Measurements from ENCODE around the gene IPO5.
"Not testable (repeated sequence)": the region's sequence is repeated elsewhere in the genome, so short reads cannot be mapped to it uniquely, and the experiment has no call there.

IPO5 gene

DNA sequence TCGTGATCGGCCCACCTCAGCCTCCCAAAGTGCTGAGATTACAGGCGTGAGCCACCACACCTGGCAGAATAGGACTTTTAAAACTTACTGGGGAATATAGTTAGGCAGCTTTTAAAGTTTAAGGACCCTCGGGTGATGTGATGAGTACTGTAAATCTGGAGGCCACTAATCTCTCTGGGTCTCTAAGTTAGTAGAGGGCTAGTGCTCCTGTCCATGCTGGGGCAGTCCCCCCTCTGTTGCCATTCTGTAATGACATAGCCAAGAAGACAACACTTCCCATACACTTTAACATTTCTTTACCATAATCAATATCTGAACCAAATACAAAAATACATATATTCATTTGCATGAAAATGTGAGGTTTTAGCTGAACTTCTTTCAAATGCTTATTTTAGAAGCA lies 65.7 kb downstream of the IPO5 start:
- DNase-seq: no peak

DNA sequence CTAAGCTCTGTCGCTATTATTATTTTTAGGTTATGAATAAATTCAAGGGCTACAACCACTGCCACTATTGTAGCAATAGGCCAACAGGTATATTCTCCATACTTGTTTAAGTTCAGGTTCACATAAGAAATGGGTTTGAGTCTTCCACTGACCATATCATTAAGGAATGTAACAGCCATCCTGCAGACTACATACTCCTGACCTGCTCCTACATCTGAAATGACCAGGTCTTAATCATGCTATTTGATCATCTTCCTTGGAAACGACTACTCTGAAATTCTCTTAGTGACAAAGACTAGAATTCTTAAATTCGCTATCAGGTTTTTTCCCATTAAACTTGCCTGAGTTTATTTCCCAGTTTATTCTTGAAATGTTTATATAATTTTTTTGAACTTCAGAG lies 66.8 kb downstream of the IPO5 start:
- no peak for DNase-seq

DNA sequence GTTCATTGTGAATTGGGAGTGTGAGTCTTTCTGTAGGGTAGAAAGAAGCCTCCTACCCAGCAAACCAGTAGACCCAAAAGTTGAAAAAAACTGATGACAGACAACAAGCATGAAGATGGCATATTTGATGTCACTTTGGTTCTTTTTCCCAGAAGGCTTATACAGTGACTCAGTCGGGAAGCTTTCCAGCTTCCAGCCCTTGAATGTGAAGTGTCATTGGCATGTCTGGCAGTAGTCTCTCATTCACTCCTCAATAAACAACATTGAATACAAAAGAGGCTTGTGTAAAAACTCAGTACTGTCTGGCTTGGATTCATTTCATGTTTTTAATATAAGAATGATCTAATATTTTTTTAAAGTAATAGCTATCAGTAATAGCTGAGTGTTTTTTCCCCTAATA lies 68.7 kb downstream of the IPO5 start:
- DNase-seq: no peak

DNA sequence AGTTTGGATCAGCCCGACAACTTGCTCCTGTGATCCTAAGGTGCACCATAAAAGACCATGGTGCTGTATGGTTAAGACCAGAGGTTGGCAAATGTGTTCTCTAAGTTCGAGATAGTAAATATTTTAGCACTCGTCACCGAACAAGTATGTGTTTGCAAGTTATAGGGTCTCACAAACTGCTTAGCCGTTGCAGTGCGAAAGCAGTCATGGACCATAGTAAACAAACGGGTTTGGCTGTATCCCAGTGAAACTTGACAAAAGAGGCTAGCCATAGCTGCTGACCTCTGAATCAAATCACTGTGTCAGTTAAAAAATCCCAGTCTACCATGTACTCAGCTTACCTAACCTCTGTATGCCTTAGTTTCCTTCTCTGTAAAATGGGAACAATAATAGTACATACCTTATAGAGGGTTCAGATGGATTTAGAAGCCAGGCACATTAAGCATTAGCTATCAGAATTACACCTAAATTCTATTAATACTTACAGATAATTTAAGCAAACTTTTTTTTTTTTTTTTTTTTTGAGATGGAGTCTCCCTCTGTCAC lies 72.1 kb downstream of the IPO5 start:
- DNase-seq: no peak

DNA sequence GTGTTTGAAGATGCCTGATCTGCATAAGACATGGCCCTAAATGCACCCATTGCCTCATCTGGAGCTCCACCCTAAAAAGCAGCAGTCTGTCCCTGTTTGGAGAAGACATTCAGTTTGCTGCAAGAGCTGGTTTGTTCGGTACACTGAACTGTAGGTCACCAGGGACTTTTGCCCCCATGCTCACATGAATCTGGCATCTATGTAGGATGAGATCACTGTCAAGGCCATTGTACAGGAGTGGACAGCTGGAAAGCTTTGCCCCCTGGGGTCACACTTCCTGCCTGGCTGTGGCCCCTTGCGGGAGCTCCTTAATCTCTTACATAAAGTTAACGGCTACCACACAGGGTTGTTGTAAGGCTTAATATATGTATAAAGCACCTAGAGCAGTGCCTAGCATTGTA lies 73.0 kb downstream of the IPO5 start:
- DNase-seq: no peak

DNA sequence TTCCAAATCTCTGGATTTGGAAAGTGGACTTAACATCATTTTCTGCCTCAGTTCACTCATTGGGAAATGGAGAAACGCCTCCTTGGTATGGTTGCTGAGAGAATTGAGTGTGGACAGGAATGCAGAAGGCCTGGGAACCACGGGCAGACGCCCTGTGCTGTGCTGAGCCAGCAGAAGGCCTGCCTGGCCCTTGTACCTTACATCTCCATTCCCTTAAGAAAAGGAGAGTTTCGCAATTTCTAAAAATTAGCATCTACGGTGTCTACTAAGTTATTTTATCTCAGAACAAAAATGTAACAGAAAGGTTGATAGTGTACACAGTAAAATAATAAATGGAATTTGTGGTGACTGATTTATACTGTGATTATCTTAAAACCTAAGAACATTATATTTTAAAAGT lies 78.7 kb downstream of the IPO5 start:
- DNase-seq: no peak

DNA sequence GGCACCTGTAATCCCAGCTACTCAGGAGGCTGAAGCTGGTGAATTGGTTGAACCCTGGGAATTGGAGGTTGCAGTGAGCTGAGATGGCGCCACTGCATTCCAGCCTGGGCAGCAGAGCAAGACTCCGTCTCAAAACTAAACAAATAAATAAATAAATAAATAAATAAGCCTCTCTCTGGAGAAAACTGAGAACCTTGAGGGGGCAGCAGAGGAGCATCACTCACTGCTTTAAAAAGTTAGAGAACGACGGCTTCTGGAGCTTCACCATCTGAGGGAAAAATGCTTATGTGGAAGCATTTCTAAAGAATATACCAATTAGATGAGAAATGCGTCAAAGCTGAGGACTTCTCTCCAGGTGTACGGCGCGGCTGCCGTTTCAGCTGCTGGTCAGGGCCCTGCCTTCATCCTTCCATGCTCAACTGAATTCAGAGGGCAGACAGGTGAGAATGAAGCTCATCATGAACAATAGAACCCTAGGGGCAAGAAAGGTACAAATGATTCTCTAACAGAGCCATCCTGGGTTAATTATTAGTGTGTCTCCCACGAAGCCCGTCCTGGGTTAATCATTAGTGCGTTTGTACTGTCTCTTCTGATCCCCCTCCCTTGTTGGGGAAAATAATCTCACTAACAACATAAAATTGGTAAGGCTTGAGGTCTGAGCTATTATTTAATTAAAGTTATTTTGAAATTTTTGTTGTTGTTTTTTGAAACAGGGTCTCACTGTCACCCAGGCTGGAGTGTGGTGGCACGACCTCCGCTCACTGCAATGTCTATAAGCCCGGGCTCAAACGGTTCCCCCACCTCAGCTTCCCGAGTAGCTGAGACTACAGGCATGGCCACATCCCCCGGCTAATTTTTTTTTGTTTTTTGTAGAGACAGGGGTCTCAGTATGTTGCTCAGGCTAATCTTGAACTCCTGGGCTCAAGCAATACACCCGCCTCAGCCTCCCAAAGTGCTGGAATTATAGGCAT lies 80.1 kb downstream of the IPO5 start:
- no peak for DNase-seq

DNA sequence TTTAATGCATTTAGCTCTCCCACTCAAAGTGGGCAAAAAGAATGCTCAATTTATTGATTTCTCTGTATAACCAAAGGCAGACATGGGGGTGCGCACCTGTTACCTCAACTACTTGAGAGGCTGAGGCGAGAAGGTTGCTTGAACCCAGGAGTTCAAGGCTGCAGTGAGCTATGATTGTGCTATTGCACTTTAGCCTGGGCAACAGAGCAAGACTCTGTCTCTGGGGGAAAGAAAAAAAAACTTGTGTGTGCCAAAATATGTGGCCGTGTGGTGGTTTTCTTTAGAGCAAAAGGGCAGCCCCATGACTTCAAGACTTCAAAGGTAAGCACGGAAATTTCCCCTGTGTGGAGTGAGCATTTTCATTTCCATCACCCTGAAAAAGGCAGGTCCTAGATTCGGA lies 81.9 kb downstream of the IPO5 start:
- DNase-seq: no peak

DNA sequence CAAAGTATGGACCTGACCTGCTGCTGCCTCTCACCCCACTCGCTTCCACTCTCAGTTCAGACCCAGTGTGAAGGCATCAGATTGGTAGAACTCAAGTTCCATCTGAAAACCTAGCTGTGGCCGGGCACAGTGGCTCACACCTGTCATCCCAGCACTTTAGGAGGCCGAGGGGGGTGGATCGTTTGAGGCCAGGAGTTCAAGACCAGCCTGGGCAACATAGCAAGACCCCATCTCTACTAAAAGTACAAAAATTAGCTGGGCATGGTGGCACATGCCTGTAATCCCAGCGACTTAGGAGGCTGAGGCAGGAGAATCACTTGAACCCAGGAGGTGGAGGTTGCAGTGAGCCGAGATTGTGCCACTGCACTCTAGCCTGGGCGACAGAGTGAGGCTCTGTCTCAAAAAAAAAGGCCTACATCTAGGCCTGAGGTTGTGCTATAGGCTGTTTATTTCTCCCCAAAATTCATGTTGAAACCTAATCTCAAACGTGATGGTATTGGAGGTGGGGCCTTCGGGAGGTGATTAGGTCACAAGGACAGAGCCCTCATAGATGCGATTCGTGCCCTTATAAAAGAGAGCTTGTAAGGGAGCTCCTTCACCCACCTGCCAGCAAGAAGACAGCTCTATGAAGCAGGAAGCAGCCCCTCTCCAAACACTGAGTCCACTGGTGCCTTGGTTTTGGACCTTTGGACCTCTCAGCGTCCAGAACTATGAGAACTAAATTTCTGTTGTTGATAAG lies 83.3 kb downstream of the IPO5 start:
- DNase-seq: not testable (repeated sequence)

DNA sequence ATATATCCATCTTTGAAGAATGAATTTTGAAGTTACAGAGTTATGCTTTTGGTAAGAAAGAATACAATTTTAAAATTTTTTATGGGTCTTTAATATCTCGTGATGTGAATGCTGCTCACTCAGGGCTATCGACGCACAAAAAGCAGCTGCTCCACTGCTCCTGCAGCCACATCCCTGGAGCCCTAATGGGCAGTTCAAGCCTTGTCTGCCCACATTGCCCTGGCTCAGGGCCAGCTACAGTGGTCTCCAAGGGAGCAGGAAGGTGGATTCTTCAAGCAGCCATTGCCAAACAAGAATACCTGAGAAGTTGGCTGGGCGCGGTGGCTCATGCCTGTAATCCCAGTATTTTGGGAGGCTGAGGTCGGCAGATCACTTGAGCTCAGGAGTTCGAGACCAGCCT lies 85.8 kb downstream of the IPO5 start:
- no peak for DNase-seq

DNA sequence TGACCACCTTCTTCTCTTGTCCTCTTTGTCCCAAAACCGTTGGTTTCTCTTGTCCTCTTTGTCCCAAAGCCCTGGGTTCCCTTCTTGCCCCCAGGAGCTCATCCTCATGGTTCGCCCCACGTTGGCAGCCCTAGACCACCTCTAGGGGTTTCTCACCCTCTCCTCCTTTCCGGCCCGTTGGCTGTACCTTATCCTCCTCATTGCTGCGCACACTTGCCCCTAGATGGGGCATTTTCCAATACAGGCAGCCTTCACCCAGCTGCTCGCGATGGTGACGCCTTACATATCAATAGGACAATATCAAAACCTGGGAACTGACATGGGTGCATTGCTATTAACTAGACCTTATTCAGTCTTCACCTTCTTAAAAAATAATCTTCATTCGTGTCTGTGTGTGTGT lies 86.5 kb downstream of the IPO5 start:
- no peak for DNase-seq

DNA sequence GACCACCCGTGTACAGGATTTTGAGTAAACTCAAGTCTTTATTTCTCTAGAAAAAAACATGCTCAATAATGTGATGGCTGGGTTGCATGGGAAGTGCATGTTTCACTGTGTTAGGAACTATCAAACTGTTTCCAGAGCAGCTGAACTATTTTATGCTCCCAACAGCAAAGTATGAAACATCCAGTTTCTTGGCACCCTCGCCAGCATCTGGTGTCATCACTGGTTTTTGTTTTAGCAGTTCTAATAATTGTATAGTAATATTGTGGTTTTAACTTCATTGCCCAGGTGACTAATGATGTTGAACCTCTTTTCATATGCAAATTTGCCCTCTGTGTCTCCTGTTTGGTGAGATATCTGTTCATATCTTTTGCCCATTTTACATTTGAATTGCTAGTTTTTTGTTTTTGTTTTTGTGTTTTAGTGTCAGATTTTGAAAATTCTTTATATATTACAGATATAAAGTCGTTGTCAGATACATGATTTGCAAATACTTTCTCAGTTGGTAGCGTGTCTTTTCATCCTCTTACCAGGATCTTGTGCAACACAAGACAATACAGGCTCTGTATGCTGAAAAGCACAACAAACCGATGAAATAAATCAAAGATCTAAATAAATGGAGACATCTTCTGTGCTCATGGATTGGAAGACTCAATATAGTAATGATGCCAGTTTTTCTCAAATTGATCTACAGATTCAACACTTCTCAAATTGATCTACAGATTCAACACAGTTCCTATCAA lies 87.8 kb downstream of the IPO5 start:
- no peak for DNase-seq

DNA sequence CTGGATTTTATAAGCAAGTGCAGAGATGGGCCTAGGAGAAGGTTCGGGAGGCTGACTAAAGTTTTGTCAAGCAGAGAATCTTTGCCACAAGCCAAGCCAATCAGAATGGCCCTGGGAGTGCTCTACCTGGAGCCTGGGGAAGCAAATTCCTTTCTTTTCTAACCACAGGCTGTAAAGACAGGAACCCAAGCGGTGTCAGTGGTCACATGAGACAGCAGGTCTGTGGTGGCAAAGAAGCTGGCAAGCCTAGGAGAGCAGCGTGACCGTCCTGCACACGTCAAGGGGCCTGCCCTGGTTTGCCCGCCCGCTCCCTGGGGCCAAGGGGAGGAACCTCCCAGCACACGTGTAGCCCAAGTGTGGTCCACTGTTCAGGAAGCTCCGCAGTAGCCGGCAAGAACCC lies 90.8 kb downstream of the IPO5 start:
- DNase-seq: no peak

DNA sequence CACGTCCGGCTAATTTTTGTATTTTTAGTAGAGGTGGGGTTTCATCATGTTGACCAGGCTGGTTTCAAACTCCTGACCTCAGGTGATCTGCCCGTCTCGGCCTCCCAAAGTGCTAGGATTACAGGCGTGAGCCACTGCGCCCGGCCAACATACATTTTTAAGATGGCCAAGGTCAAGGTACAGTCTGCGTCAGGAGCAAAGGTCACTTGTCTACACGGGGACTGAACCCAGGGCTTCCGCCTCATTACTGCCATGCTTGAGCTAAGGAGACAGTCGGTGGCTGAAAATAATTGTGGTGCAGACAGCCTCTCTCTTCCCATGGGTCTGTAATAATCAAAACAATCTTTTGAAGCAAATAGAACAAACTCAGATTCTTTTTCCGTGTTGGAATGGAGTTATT lies 94.3 kb downstream of the IPO5 start:
- DNase-seq: not testable (repeated sequence)

DNA sequence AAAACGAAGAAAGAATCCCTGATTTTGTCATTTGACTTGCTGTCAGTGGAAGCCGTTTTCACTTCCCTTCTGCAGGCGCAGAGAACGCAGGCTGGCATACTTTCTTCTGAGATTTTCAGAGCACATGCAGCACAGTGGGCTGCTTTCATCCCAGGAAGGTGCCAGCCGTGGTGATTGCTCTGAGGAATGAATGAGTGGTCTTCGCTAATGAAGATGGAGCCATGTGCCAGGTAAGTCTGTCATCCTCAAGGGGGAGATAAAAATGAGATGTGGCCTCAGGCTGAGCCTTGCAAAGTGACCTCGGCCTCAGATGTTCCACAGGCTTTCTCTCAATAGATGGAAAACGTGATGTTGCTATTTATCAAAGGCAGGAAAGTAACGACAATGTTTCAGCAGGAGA lies 94.8 kb downstream of the IPO5 start:
- no peak for DNase-seq

DNA sequence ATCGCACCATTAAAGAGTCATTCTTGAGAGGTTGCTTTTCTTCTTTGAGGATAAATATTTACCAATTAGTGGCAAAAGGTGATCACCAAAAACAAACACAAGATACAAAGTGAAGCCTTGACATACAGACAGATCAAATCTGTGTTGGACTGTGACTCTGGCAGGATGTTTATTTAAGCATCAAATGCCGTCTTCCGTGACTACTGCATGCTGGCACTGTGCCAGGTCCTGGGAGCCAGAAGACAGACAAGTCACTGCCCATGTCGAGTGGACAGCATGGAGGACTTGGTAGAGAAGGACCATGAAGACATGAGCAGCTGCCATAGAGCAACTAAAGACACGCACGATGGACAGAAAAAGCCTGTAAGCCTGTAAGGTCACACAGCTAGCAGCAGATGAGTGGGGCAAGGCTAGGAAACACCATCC lies 96.6 kb downstream of the IPO5 start:
- DNase-seq: no peak

DNA sequence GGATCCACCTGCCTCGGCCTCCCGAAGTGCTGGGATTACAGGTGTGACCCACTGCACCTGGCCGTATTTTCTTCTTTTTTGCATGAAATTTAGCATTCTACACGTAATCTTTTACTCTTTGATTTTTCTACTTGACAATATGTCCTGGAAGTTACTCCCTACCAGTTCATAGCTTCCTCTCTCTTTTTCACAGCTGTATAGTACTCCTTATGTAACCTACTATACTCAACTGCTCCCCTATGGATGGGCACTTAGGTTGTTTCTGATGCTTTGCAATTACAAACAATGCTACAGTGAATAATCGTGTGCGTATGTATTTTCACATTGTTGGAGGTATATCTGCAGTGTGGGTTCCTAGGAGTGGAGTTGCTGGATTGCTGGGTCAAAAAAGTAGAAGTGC lies 98.9 kb downstream of the IPO5 start:
- no peak for DNase-seq

DNA sequence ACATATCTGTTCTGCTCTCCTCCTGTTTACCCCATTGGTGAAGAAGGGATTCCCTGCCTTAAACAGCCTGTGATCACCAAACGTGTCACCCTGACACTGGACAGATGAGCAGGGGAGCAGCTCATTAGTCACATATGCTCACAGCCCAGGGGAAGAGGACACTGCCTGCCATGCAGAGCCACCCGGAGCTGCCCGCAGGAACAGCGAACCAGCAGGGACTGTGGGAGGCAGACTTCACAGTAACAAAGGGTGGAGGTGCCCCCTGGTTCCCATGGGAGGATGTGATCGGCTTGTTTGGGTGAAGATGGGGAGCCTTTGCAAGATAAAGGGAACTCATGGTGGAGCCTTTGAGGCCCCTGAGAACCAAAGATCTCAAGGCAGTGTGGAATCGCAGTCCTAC lies 100.8 kb downstream of the IPO5 start:
- DNase-seq: no peak

DNA sequence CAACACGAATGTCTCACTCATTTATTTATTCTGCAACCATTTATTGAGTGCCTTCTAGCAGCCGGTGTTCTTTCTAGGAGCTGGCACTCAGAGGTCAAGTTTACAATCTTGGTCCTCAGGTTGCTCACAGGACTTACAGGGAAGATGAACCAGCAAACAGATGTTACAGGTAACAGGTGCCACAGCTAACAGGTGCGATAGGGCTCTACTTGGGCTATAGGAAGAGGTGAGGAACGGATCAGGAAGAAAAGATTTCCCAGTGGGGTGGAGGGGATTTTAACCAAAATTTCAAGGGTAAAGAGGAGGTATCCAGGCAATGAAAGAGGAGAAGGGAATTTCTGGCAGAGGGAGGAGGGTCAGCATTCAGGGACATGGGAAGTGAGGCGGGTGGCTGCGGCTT lies 102.1 kb downstream of the IPO5 start:
- no peak for DNase-seq

DNA sequence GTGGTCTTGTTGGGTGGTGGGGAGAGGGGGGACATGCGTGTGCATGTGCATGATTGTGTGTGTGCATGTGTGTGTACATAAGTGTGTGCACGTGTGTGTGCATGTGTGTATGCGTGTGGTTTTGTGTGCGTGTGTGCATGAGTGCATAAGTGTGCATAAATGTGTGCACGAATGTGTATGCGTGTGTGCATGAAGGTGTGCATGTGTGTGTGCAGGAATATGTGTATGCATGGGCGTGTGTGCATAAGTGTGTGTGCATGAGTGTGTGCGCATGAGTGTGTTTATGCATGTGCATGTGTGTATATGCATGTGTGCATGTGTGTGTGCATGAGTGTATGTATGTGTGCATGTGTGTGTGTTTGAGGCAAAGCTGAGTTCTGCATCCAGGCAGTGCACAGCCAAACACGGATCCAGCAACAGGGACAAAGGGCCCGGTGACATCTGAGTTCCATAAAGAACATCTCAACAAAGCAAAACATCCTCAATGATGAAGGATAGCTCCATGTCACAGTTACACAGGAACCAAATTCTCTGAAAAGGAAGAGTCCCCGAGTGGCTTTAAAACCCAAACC lies 103.5 kb downstream of the IPO5 start:
- no peak for DNase-seq

DNA sequence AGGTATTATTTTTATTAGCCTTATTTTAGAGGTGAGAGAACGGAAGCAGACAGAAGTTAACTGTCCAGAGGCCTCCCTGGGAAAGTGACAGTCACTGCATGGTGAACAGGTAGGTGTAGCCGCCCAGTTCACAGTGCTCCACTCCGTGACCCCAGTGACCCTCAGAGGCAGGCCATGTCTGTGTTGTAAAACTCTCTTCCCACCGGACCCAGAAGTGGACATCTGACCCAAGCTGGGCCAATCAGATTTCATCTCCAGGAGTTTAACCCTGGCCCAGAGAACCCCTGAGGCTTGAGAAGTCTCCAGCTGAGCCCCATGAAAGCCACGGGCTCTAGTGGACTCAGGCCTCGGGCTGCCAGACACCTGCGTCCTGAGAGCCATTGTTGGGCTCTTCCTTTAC lies 105.8 kb downstream of the IPO5 start:
- no peak for DNase-seq

DNA sequence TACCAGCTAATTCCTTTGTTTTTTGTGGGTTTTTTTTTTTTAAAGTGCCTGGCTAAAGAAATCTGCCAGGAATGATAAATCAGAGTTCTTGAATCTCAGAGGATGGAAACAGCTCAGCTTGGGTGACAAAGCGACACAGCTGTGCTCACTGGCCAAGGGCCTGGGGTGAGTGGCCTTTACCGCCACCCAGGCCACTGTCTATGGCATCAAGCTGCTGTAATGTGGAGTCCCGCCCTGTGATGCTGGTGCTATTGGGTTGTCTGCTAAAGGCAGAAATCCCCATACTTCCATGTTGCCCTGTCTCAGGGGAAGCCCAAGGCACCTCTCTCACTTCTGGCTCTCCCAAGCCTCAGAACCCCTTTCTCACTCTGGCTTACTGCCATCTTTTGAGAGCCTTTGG lies 106.8 kb downstream of the IPO5 start:
- no peak for DNase-seq

DNA sequence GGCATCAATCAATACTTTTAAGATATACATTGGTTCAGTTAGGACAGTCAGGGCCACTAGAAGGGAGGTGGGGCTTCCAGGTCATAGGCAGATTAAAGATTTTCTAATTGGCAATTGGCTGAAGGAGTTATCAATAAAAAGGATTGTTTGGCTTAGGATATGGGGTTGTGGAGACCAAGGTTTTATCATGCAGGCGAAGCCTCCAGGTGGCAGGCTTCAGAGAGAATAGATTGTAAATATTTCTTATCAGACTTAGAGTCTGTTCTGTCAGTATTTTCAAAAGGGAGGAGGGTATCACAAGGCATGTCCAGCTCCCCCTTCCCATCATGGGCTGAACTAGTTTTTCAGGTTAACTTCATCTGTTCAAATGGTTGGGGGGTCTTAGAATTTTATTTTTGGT lies 112.0 kb downstream of the IPO5 start:
- no peak for DNase-seq
